Neuron (in vitro differentiated cells): Measurements from ENCODE around the gene OR1K1.

ENCODE experiments used
- H2AFZ ChIP-seq: one replicate; pipeline ENCODE4 v1.6.1; 2013; ENCODE audit warnings: low read depth, mild to moderate bottlenecking, inconsistent platforms, low read length, moderate library complexity
- H3K27me3 ChIP-seq: one replicate; pipeline ENCODE4 v1.6.1; 2013; ENCODE audit warnings: low read length; ENCODE audit not compliant: insufficient read depth
- H3K36me3 ChIP-seq: one replicate; pipeline ENCODE4 v1.6.1; 2013; ENCODE audit warnings: low read length; ENCODE audit not compliant: insufficient read depth
- H3K4me1 ChIP-seq: one replicate; pipeline ENCODE4 v1.6.1; 2013; ENCODE audit warnings: low read length; ENCODE audit not compliant: insufficient read depth
- H3K4me3 ChIP-seq: 2 replicates; pipeline ENCODE4 v1.5.1; 2013; ENCODE audit warnings: mild to moderate bottlenecking, low read length, moderate library complexity
- H3K9me3 ChIP-seq: one replicate; pipeline ENCODE4 v1.6.1; 2013; ENCODE audit warnings: low read length

OR1K1 gene

DNA sequence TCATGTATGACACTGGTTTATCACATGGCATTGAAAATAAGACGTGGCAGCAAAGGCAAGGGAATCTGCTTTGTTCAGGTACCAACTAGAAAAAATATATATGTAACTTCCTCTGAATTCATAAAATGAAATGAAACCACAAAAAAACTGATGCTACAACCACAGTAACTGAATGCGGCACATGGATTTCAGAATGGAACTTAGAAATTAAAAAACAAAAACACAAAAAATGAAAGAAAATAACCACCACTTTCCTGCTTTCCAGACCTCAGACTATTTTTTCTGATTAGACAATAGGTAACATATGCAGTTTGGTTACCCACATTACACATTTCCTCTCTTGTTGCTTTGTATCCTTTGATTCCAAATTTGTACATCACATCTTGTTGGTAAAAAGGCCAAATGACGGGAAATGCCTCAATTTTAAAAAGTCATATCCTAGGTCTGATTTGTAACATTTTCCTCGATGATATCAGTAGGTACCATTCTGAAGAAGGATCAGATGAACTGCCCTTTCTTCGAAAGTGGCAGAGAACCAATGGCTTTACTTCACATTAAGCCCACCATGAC lies 46.5 kb downstream of the OR1K1 start:
- H3K9me3 ChIP-seq, result peaks cover 2% of the 10 kb centered on the region
- H3K4me3 ChIP-seq, result no peak overlapping the region
- no peak overlapping the region for H2AFZ ChIP-seq
- H3K27me3 ChIP-seq, result no peaks in the 10 kb centered on the region
- peaks cover 50% of the 10 kb centered on the region for H3K36me3 ChIP-seq
- no peaks in the 10 kb centered on the region for H3K4me1 ChIP-seq

DNA sequence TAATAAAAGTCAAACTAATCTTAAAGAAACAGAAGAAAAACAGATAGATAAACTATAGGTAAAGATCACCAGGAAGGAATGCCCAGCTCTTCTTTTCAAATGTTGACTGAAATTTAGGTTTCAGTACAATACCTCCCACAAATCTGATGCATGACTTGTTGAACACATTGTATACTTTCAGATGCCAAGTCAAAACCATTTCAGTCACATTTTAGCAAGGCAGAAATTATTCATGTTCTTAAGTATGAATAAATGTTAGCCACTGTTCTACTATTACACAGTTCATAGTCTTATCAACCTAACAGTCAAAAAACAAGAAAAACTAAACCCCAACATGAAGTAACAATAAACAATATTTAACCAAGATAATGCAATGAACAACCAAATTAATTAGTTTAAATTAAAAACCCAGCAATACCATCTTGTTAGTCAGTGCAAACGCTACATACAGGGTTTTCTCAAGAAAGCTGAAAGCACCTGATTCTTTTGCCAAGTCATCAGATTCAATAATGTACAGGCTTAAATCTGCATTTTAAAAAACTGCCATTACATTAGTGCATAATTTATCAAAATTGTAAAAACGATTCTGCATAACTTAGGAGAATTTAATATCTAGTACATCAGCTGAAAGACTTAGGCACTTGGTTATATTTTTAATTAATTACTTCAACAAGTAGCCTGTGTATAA lies 48.5 kb downstream of the OR1K1 start:
- H2AFZ ChIP-seq, result no peak overlapping the region
- H3K4me3 ChIP-seq, result no peak overlapping the region
- no peaks in the 10 kb centered on the region for H3K4me1 ChIP-seq
- H3K36me3 ChIP-seq, result peaks cover 52% of the 10 kb centered on the region
- no peaks in the 10 kb centered on the region for H3K27me3 ChIP-seq
- peaks cover 3% of the 10 kb centered on the region for H3K9me3 ChIP-seq
